Kidney epithelial cell (primary cell): ENCODE measurements around the gene MRGPRD. TPM values are rescaled to one million over a fixed set of nuclear protein-coding genes. Genes with fewer than 3 reads are reported as not detected.

Source experiments
- DNase-seq: peaks from one replicate; pipeline ENCODE4 v3.0.0-alpha.2; 2010; ENCODE audit warnings: low read depth
- H3K27me3 ChIP-seq: 2 replicates; pipeline ENCODE4 v1.6.0; 2011; ENCODE audit warnings: low read length; ENCODE audit not compliant: control insufficient read depth, insufficient read depth
- H3K36me3 ChIP-seq: 2 replicates; pipeline ENCODE4 v1.5.1; 2011; ENCODE audit warnings: low read length; ENCODE audit not compliant: control insufficient read depth, insufficient read depth
- H3K4me3 ChIP-seq: 2 replicates; pipeline ENCODE4 v1.5.1; 2011; ENCODE audit warnings: low read depth, mild to moderate bottlenecking, control low read depth, low read length
- CTCF ChIP-seq: IDR thresholded peaks from 2 replicates; pipeline ENCODE4 v1.5.1; 2011; ENCODE audit warnings: mild to moderate bottlenecking, moderate library complexity, low read length, control low read depth, inconsistent platforms; ENCODE audit not compliant: insufficient read depth, poor library complexity, severe bottlenecking
- total RNA-seq: library from RNA; depleted of rRNA; stranded (reverse); fragments of >200 nt; gene quantifications from 2 replicates; pipeline ENCODE4 v1.2.3, GENCODE V29; 2015

The MRGPRD gene
- total RNA-seq, 1 donor from 2014 or later, result not detected

GRCh38 chr11:68942095-68942620 is 38.6 kb downstream of the MRGPRD start:
- Histone ChIP-seq H3K4me3 (no peak overlapping the region), H3K27me3 (no peaks in the 10 kb centered on the region), H3K36me3 (peaks cover 1% of the 10 kb centered on the region)
- DNase-seq, result no peak
- no peak for TF ChIP-seq CTCF

GRCh38 chr11:68941324-68942094 is 39.3 kb downstream of the MRGPRD start:
- no peak for DNase-seq
- Histone ChIP-seq H3K4me3 (no peak overlapping the region), H3K27me3 (no peaks in the 10 kb centered on the region), H3K36me3 (peaks cover 1% of the 10 kb centered on the region)
- no peak for TF ChIP-seq CTCF

- DNase-seq, result no peak
- Histone ChIP-seq H3K27me3 (no peaks in the 10 kb centered on the region), H3K4me3 (no peak overlapping the region), H3K36me3 (peaks cover 1% of the 10 kb centered on the region)
- TF ChIP-seq CTCF, result no peak
These were observed 40.0 kb downstream of the MRGPRD start for GRCh38 chr11:68940651-68941323.

- DNase-seq, result no peak
- Histone ChIP-seq H3K36me3 (peaks cover 1% of the 10 kb centered on the region), H3K27me3 (no peaks in the 10 kb centered on the region), H3K4me3 (no peak overlapping the region)
- no peak for TF ChIP-seq CTCF
These were observed 40.9 kb downstream of the MRGPRD start for GRCh38 chr11:68939583-68940555.

- peaks cover 1% of the 10 kb centered on the region for H3K36me3 ChIP-seq
- TF ChIP-seq CTCF, result no peak
- no peak for DNase-seq
- H3K4me3 ChIP-seq, result no peak overlapping the region
- no peaks in the 10 kb centered on the region for H3K27me3 ChIP-seq
These were observed 41.8 kb downstream of the MRGPRD start for GRCh38 chr11:68938816-68939582.
